Measurements from ENCODE around the gene PAQR6. TPM values are rescaled to one million over a fixed set of nuclear protein-coding genes. Genes with fewer than 3 reads are reported as not detected.

PAQR6 gene
- total and polyA plus RNA-seq, 2 of the 4 experiments (the other 2 are of a cell fraction): under 0.01 to 0.67 TPM

GRCh38 chr1:156285437-156285836 lies 37.6 kb upstream of the PAQR6 start:
- in situ Hi-C loops (cut with MboI; ENCODE audit: low sequenced_read_pairs): no loop called here

More at GRCh38 chr1:156285437-156285836, 37.6 kb upstream of the PAQR6 start:
- H2AK5ac ChIP-seq (ENCODE audit: low read depth, low read length): no peak overlapping the region
- TF ChIP-seq POLR2A (IDR thresholded peaks at IDR 0.05; ENCODE audit: low read depth, low read length) (no peak), MAFK (IDR thresholded peaks at IDR 0.05; ENCODE audit: low read depth, low read length) (no peak), RCOR1 (IDR thresholded peaks at IDR 0.05; ENCODE audit: insufficient replicate concordance, low read length) (no peak), CEBPB (IDR thresholded peaks at IDR 0.05; ENCODE audit: low read depth, low read length) (no peak), FOS (IDR thresholded peaks at IDR 0.05; ENCODE audit: low read depth, low read length) (no peak), MXI1 (IDR thresholded peaks at IDR 0.05; ENCODE audit: borderline replicate concordance, low read depth, low read length) (no peak), USF2 (IDR thresholded peaks at IDR 0.05; ENCODE audit: low read depth, low read length) (no peak), SMC3 (IDR thresholded peaks at IDR 0.05; ENCODE audit: low read depth, low read length) (no peak), NFE2L2 (IDR thresholded peaks at IDR 0.05; ENCODE audit: low read depth, low read length) (no peak), RFX5 (IDR thresholded peaks at IDR 0.05; ENCODE audit: low read depth, low read length) (no peak), RAD21 (IDR thresholded peaks at IDR 0.05; ENCODE audit: low read length) (no peak), CTCF (conservative IDR thresholded peaks at IDR 0.05; ENCODE audit: low read depth, low read length) (no peak)
- no peak overlapping the region for H2BK20ac ChIP-seq (ENCODE audit: low read depth, low read length)
- no peak overlapping the region for H2BK120ac ChIP-seq (ENCODE audit: low read depth, low read length)
- H3K36me3 ChIP-seq (ENCODE audit: control insufficient read depth, insufficient read depth, low read length): peaks cover 10% of the 10 kb centered on the region; the same call in 1 of the 2 replicates
- DNase-seq (no peak), ATAC-seq (ENCODE audit: low read depth) (no peak)
- H2BK5ac ChIP-seq (ENCODE audit: low read depth, low read length, poor library complexity, severe bottlenecking): no peak overlapping the region
- H3K9ac ChIP-seq (ENCODE audit: low read depth, low read length): no peak overlapping the region
- intact Hi-C loops (cut with micrococcal nuclease) (no loop called here), dilution Hi-C loops (cut with HindIII; ENCODE audit: low sequenced_read_pairs, unreplicated experiment) (no loop called here)
- H4K91ac ChIP-seq (ENCODE audit: insufficient read depth, low read depth, low read length): no peak overlapping the region
- no peak overlapping the region for H4K8ac ChIP-seq (ENCODE audit: low read depth in 2 of 2, low read length in 2 of 2)
- H2AFZ ChIP-seq (replicated peaks; ENCODE audit: low read length, poor library complexity): no peak overlapping the region
- no peak overlapping the region for H3K56ac ChIP-seq (ENCODE audit: extremely low read depth, insufficient read depth, low read length)
- no TSS peak for BruUV-seq (replicated peaks)
- H2BK15ac ChIP-seq (ENCODE audit: low read depth, low read length): no peak overlapping the region
- H3K14ac ChIP-seq (replicated peaks; ENCODE audit: low read depth, low read length): no peak overlapping the region
- no peaks in the 10 kb centered on the region for H3K9me3 ChIP-seq (ENCODE audit: control insufficient read depth, insufficient read depth, low read length)
- H4K5ac ChIP-seq (ENCODE audit: low read depth, low read length): no peak overlapping the region
- WGBS, 2 experiments (ENCODE audit: extremely low coverage in 2 of 2, insufficient read length in 1 of 2): 95% methylated on average over 17 of the region's 21 CpGs; no CpG with 5 or more reads in 1 of the 2 experiments
- H3K4me2 ChIP-seq (ENCODE audit: low read depth, low read length): no peak overlapping the region
- CTCF ChIA-PET: no interaction called here
- no peak overlapping the region for H3K18ac ChIP-seq (ENCODE audit: low read depth, low read length)
- H2AK9ac ChIP-seq (replicated peaks; ENCODE audit: low read depth, low read length, poor library complexity): peak overlapping the region; percentile 26
- H3K9me1 ChIP-seq (ENCODE audit: insufficient read depth, low read length): peaks cover 7% of the 10 kb centered on the region
- POLR2A ChIA-PET (ENCODE audit: unreplicated experiment): no interaction called here
- H3K23ac ChIP-seq (ENCODE audit: low read depth, low read length): no peak overlapping the region
- no peak overlapping the region for H3K4ac ChIP-seq (ENCODE audit: low read depth, low read length)
- H3K27me3 ChIP-seq (ENCODE audit: control insufficient read depth, insufficient read depth, low read length): no peaks in the 10 kb centered on the region
- no peak overlapping the region for H3K4me3 ChIP-seq (ENCODE audit: insufficient read depth, low read depth, low read length)
- peaks cover 9% of the 10 kb centered on the region for H3K4me1 ChIP-seq (ENCODE audit: control insufficient read depth, insufficient read depth, low read length)
- H4K20me1 ChIP-seq (ENCODE audit: insufficient read depth, low read length): peaks cover 12% of the 10 kb centered on the region
- no peak overlapping the region for H3K27ac ChIP-seq (ENCODE audit: insufficient read depth, low read length)
- H3K79me1 ChIP-seq (ENCODE audit: low read depth in 1 of 2, low read length in 2 of 2): peaks cover 21 to 41% of the 10 kb centered on the region in 2 experiments; a peak in 3 of 4 replicates
